GOT3 (cell line): Measurements from ENCODE around the gene YARS1.

Source experiments
- DNase-seq: peaks from one replicate; lab custom pipeline; 2025; ENCODE audit warnings: mixed read lengths; lab: John Stamatoyannopoulos, UW

Gene YARS1

GRCh38 chr1:32779242-32779641 lies 37.9 kb downstream of the YARS1 start:
- no peak for DNase-seq

- DNase-seq: no peak
These were observed 41.4 kb downstream of the YARS1 start for GRCh38 chr1:32775640-32776337.

- DNase-seq: no peak
These were observed 42.1 kb downstream of the YARS1 start for GRCh38 chr1:32774950-32775634.

- DNase-seq: no peak
These were observed 42.7 kb downstream of the YARS1 start for GRCh38 chr1:32774464-32774808.

GRCh38 chr1:32773764-32774463 lies 43.2 kb downstream of the YARS1 start:
- DNase-seq: no peak

GRCh38 chr1:32773018-32773763 lies 44.0 kb downstream of the YARS1 start:
- DNase-seq: peak; percentile 17

GRCh38 chr1:32772281-32773017 lies 44.7 kb downstream of the YARS1 start:
- no peak for DNase-seq

GRCh38 chr1:32771561-32772280 lies 45.4 kb downstream of the YARS1 start:
- DNase-seq: no peak

GRCh38 chr1:32770741-32771548 lies 46.2 kb downstream of the YARS1 start:
- no peak for DNase-seq

GRCh38 chr1:32770221-32770731 lies 46.9 kb downstream of the YARS1 start:
- DNase-seq: no peak

- no peak for DNase-seq
These were observed 47.5 kb downstream of the YARS1 start for GRCh38 chr1:32769524-32770220.

GRCh38 chr1:32768110-32768850 lies 48.9 kb downstream of the YARS1 start:
- DNase-seq: no peak

- no peak for DNase-seq
These were observed 49.5 kb downstream of the YARS1 start for GRCh38 chr1:32767641-32768040.

- DNase-seq: no peak
These were observed 50.0 kb downstream of the YARS1 start for GRCh38 chr1:32767156-32767555.

- DNase-seq: no peak
These were observed 50.7 kb downstream of the YARS1 start for GRCh38 chr1:32766328-32766972.

- no peak for DNase-seq
These were observed 51.4 kb downstream of the YARS1 start for GRCh38 chr1:32765570-32766327.

GRCh38 chr1:32764826-32765569 lies 52.2 kb downstream of the YARS1 start:
- no peak for DNase-seq
